Trophoblast cell (in vitro differentiated cells and primary cell): Measurements from ENCODE around the gene SCN2B.
A peak's percentile ranks its signal among the peaks of the same experiment; 100 is the strongest.

ENCODE experiments used
- DNase-seq, 2 donors: peaks; one replicate each; pipeline ENCODE4 v3.0.0-alpha.2; 2016
- H2AFZ ChIP-seq: 2 replicates; pipeline ENCODE4 v1.6.1; 2013; ENCODE audit warnings: low read length, moderate library complexity, mild to moderate bottlenecking; ENCODE audit not compliant: insufficient read depth, poor library complexity
- H2AK5ac ChIP-seq: 2 replicates; pipeline ENCODE4 v1.6.1; 2013; ENCODE audit warnings: mild to moderate bottlenecking, low read length
- H2BK120ac ChIP-seq: 2 replicates; pipeline ENCODE4 v1.6.1; 2013; ENCODE audit warnings: low read length, mild to moderate bottlenecking, moderate library complexity; ENCODE audit not compliant: insufficient read depth, poor library complexity
- H2BK12ac ChIP-seq: 2 replicates; pipeline ENCODE4 v1.6.1; 2013; ENCODE audit warnings: mild to moderate bottlenecking, low read length, moderate library complexity
- H2BK5ac ChIP-seq: 2 replicates; pipeline ENCODE4 v1.6.1; 2013; ENCODE audit warnings: low read length, low read depth, moderate library complexity, mild to moderate bottlenecking; ENCODE audit not compliant: poor library complexity
- H3K14ac ChIP-seq: 2 replicates; pipeline ENCODE4 v1.6.1; 2013; ENCODE audit warnings: mild to moderate bottlenecking, low read length
- H3K18ac ChIP-seq: 2 replicates; pipeline ENCODE4 v1.6.1; 2013; ENCODE audit warnings: mild to moderate bottlenecking, low read length
- H3K23ac ChIP-seq: 2 replicates; pipeline ENCODE4 v1.6.1; 2013; ENCODE audit warnings: low read length
- H3K27ac ChIP-seq: 2 replicates; pipeline ENCODE4 v1.5.1; 2013; ENCODE audit warnings: low read depth, mild to moderate bottlenecking, inconsistent platforms, low read length, moderate library complexity
- H3K27me3 ChIP-seq: 2 replicates; pipeline ENCODE4 v1.6.1; 2013; ENCODE audit warnings: inconsistent platforms, mild to moderate bottlenecking, low read length, moderate library complexity; ENCODE audit not compliant: insufficient read depth
- H3K36me3 ChIP-seq, 2 experiments: 1 replicate in 1 of 2; 2 replicates in 1 of 2; pipeline ENCODE4 v1.6.1; 2013; ENCODE audit warnings: low read length in 2 of 2, mild to moderate bottlenecking in 2 of 2, moderate library complexity in 1 of 2; ENCODE audit not compliant: insufficient read depth in 2 of 2, control insufficient read depth in 1 of 2
- H3K4ac ChIP-seq: 2 replicates; pipeline ENCODE4 v1.6.1; 2013; ENCODE audit warnings: low read depth, mild to moderate bottlenecking, low read length, moderate library complexity
- H3K4me1 ChIP-seq, 2 experiments: 1 replicate in 1 of 2; 2 replicates in 1 of 2; pipeline ENCODE4 v1.6.1; 2013; ENCODE audit warnings: low read length in 2 of 2, mild to moderate bottlenecking in 2 of 2, moderate library complexity in 1 of 2; ENCODE audit not compliant: insufficient read depth in 2 of 2, control insufficient read depth in 1 of 2
- H3K4me2 ChIP-seq: 2 replicates; pipeline ENCODE4 v1.6.1; 2013; ENCODE audit warnings: inconsistent platforms, mild to moderate bottlenecking, low read length, moderate library complexity
- H3K4me3 ChIP-seq: 2 replicates; pipeline ENCODE4 v1.5.1; 2013; ENCODE audit warnings: mild to moderate bottlenecking, low read depth, low read length, inconsistent platforms
- H3K79me1 ChIP-seq: one replicate; pipeline ENCODE4 v1.6.1; 2013; ENCODE audit warnings: low read length
- H3K79me2 ChIP-seq: 2 replicates; pipeline ENCODE4 v1.6.1; 2013; ENCODE audit warnings: low read length, mild to moderate bottlenecking; ENCODE audit not compliant: control insufficient read depth, insufficient read depth, poor library complexity
- H3K9ac ChIP-seq: 2 replicates; pipeline ENCODE4 v1.6.1; 2013; ENCODE audit warnings: mild to moderate bottlenecking, low read length
- H3K9me3 ChIP-seq: 2 replicates; pipeline ENCODE4 v1.6.1; 2013; ENCODE audit warnings: low read depth, mild to moderate bottlenecking, control low read depth, inconsistent platforms, low read length; ENCODE audit not compliant: insufficient read depth
- H4K12ac ChIP-seq: 2 replicates; pipeline ENCODE4 v1.6.1; 2013; ENCODE audit warnings: low read depth, mild to moderate bottlenecking, low read length, moderate library complexity
- H4K8ac ChIP-seq: 2 replicates; pipeline ENCODE4 v1.6.1; 2013; ENCODE audit warnings: low read depth, mild to moderate bottlenecking, low read length, moderate library complexity
- H4K91ac ChIP-seq: one replicate; pipeline ENCODE4 v1.6.1; 2013; ENCODE audit warnings: low read depth, mild to moderate bottlenecking, low read length, moderate library complexity
- WGBS: extraction: QIAGEN DNeasy Blood & Tissue Kit; methylation state at CpG from one replicate; pipeline ENCODE4 v1.1.7; 2013; ENCODE audit warnings: missing lambda C conversion rate; ENCODE audit not compliant: insufficient read length, insufficient coverage; ENCODE audit errors: extremely low coverage; 5-methylcytosine and 5-hydroxymethylcytosine counted together

Gene SCN2B

DNA sequence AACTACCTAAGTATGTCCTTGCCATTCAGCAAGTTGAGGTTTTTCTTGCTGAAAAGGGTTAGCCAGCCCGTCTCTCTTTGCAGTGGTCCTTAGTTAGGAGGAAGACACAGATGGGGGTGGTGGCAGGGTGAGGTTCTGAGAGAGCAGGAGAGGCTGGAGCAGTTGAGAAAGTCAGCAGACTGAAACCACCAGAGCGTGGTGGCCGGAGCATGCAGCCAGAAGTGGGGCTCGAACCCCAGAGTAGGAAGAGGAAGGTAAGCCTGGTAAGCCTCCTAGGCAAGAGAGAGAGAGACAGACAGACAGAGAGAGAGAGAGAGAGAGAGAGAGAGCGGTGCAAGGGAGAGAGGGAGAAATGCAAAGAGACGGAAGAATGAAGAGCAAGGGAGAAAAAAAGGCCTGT, 14.7 kb downstream of the SCN2B start:
- no peak overlapping the region for H3K9ac ChIP-seq
- no CpG with 5 or more reads among the region's 6 CpGs for WGBS
- H3K14ac ChIP-seq, result no peak overlapping the region
- H3K4me2 ChIP-seq, result no peak overlapping the region
- H3K4me3 ChIP-seq, result no peak overlapping the region
- H3K18ac ChIP-seq, result no peak overlapping the region
- no peaks in the 10 kb centered on the region for H3K79me2 ChIP-seq
- no peaks in the 10 kb centered on the region for H3K79me1 ChIP-seq
- no peak overlapping the region for H3K27ac ChIP-seq
- H4K8ac ChIP-seq, result no peak overlapping the region
- no peak overlapping the region for H4K91ac ChIP-seq
- no peak overlapping the region for H3K23ac ChIP-seq
- H2AFZ ChIP-seq, result no peak overlapping the region
- peaks cover 14% of the 10 kb centered on the region for H3K27me3 ChIP-seq
- DNase-seq, result no peak
- H3K9me3 ChIP-seq, result peaks cover 3% of the 10 kb centered on the region
- no peak overlapping the region for H3K4ac ChIP-seq
- H2BK120ac ChIP-seq, result no peak overlapping the region
- no peak overlapping the region for H4K12ac ChIP-seq
- no peaks in the 10 kb centered on the region for H3K36me3 ChIP-seq
- H3K4me1 ChIP-seq, result no peaks in the 10 kb centered on the region
- no peak overlapping the region for H2AK5ac ChIP-seq
- H2BK5ac ChIP-seq, result no peak overlapping the region
- H2BK12ac ChIP-seq, result no peak overlapping the region

DNA sequence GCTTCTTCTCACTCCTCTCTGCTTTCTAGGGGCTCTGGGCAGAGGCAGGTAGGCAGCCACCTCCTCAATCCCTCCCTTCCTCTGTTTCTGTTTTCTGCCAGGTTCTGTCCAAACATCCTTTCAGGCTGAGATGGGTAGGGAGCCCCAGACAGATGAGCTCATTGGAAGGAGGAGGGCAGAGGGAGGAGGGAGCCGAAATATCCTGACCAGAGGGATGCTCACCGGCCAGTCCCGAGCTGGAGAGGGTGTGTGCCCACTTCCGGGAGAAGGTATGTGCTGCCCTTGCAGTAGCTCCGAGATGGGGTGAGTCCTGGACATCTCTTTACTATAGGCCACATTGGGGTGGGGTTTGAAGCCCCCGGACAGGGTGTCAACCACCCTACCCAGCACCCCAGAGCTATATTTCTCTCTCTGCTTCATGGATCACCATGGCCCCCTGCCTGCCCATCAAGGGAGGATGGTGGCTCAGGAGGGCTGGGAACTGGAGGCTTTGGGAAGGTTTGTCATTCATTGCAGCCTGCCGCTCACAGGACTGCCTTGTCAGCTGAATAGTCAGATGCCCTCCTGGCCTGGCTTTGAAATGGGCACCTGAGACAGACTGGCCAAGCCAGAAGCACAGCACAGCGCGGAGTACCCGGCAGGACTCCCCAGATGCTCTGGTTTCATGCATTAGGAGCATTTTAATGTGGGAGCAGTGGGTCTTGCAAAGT, 19.1 kb downstream of the SCN2B start:
- Histone ChIP-seq H2BK12ac (no peak overlapping the region), H3K27me3 (peaks cover 56% of the 10 kb centered on the region), H2BK5ac (no peak overlapping the region), H2BK120ac (no peak overlapping the region), H4K91ac (no peak overlapping the region), H3K4me1 (peaks cover 5% of the 10 kb centered on the region in 2 experiments), H2AK5ac (no peak overlapping the region), H3K27ac (no peak overlapping the region), H4K12ac (no peak overlapping the region), H3K79me1 (no peaks in the 10 kb centered on the region), H3K4me2 (no peak overlapping the region), H3K23ac (no peak overlapping the region), H3K14ac (no peak overlapping the region), H4K8ac (no peak overlapping the region), H3K79me2 (no peaks in the 10 kb centered on the region), H3K36me3 (no peaks in the 10 kb centered on the region), H2AFZ (no peak overlapping the region), H3K18ac (no peak overlapping the region), H3K9ac (no peak overlapping the region), H3K9me3 (peaks cover 15% of the 10 kb centered on the region), H3K4me3 (no peak overlapping the region), H3K4ac (no peak overlapping the region)
- no peak for DNase-seq
- WGBS, result no CpG with 5 or more reads among the region's 10 CpGs

GRCh38 chr11:118156531-118157185, 19.8 kb downstream of the SCN2B start:
- H3K4me1 ChIP-seq, result peaks cover 5% of the 10 kb centered on the region in 2 experiments
- H2BK5ac ChIP-seq, result no peak overlapping the region
- no peak overlapping the region for H3K4me2 ChIP-seq
- no peaks in the 10 kb centered on the region for H3K36me3 ChIP-seq
- H4K91ac ChIP-seq, result no peak overlapping the region
- H2BK120ac ChIP-seq, result no peak overlapping the region
- no peak for DNase-seq
- no peak overlapping the region for H3K18ac ChIP-seq
- no peak overlapping the region for H3K14ac ChIP-seq
- H3K4me3 ChIP-seq, result peak overlapping the region; percentile 46
- H3K9ac ChIP-seq, result no peak overlapping the region
- no peak overlapping the region for H3K27ac ChIP-seq
- H2BK12ac ChIP-seq, result no peak overlapping the region
- H3K79me2 ChIP-seq, result no peaks in the 10 kb centered on the region
- H3K27me3 ChIP-seq, result peaks cover 62% of the 10 kb centered on the region
- H3K9me3 ChIP-seq, result peaks cover 15% of the 10 kb centered on the region
- H4K8ac ChIP-seq, result no peak overlapping the region
- H4K12ac ChIP-seq, result no peak overlapping the region
- WGBS, result no CpG with 5 or more reads among the region's 21 CpGs
- no peak overlapping the region for H3K23ac ChIP-seq
- H3K4ac ChIP-seq, result no peak overlapping the region
- H2AFZ ChIP-seq, result no peak overlapping the region
- no peak overlapping the region for H2AK5ac ChIP-seq
- no peaks in the 10 kb centered on the region for H3K79me1 ChIP-seq

DNA sequence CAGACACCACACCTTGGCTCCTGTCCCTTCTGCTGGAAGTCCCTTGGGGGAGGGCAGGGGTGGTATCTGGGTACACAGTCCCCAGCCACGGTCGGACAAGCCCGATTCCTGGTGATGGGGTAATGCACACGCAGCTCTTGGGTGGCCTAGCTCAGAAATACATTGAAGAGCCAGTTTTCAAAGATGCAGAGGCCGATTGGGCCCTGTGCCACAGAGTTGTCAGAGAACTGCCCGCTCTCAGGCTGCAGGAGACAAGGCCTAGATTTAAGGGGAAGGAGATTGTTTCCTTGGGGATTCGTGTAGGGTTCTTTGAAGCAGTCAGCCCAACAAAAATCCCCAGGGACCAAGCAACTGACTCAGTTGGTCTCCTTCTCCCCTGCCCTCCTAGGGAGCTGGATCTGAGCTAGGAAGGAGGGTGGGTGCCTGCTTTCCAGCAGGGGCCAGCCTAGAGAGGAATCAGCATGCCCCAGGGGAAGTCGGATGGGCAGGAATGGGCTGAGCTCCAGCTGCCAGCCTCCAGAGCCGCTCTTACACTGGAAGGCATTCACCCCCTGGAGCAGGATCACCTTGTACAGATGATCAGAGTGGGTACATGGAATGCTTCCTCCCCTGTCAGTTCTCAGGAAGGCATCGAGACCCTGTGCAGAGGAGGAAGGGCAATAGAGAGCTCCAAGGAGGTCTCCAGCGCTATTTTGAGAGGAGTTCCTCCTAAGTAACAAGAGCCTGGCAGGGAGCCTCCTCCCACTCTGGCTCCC, 20.5 kb downstream of the SCN2B start:
- Histone ChIP-seq H4K91ac (no peak overlapping the region), H2AK5ac (no peak overlapping the region), H4K12ac (no peak overlapping the region), H3K9ac (no peak overlapping the region), H3K79me2 (no peaks in the 10 kb centered on the region), H3K4me1 (peaks cover 5% of the 10 kb centered on the region in 2 experiments), H3K4me3 (no peak overlapping the region), H4K8ac (no peak overlapping the region), H2BK5ac (no peak overlapping the region), H3K18ac (no peak overlapping the region), H3K23ac (no peak overlapping the region), H2AFZ (no peak overlapping the region), H2BK120ac (no peak overlapping the region), H2BK12ac (no peak overlapping the region), H3K14ac (no peak overlapping the region), H3K27ac (no peak overlapping the region), H3K36me3 (no peaks in the 10 kb centered on the region), H3K79me1 (no peaks in the 10 kb centered on the region), H3K27me3 (peaks cover 69% of the 10 kb centered on the region), H3K4me2 (no peak overlapping the region), H3K9me3 (peaks cover 15% of the 10 kb centered on the region), H3K4ac (no peak overlapping the region)
- no CpG with 5 or more reads among the region's 11 CpGs for WGBS
- DNase-seq, result no peak
